Measurements from ENCODE around the gene ERCC6L2. TPM values are rescaled to one million over a fixed set of nuclear protein-coding genes. Genes with fewer than 3 reads are reported as not detected.

ERCC6L2 gene
- total RNA-seq, 1 experiment from 2014 or later, result 39.2 TPM

- no peak for TF ChIP-seq CTCF (IDR thresholded peaks at IDR 0.05 in 2 of 3, conservative IDR thresholded peaks at IDR 0.05 in 1 of 3; ENCODE audit: borderline replicate concordance in 1 of 3, insufficient read depth in 1 of 3, low read depth in 2 of 3, low read length in 2 of 3)
- TF ChIP-seq YY1 (IDR thresholded peaks at IDR 0.05; ENCODE audit: extremely low read depth, insufficient replicate concordance, low read depth, low read length), result no peak
Measured at GRCh38 chr9:95901506-95901905, 26.0 kb downstream of the ERCC6L2 start (continued).

- ChIA-PET CTCF (no interaction called here), POLR2A (no interaction called here), RAD21 (ENCODE audit: low non-redundant PET in 1 of 2, low total read pairs in 2 of 2, uncharacterized antibody in 2 of 2, unreplicated experiment in 2 of 2) (no interaction called here)
- TF ChIP-seq ZBTB33 (IDR thresholded peaks at IDR 0.05; ENCODE audit: extremely low read depth, insufficient replicate concordance, low read length) (no peak), REST (IDR thresholded peaks at IDR 0.05; ENCODE audit: low read depth) (no peak), SP1 (IDR thresholded peaks at IDR 0.05; ENCODE audit: low read depth) (no peak), EZH2phosphoT487 (IDR thresholded peaks at IDR 0.05; ENCODE audit: borderline replicate concordance) (no peak), JUND (IDR thresholded peaks at IDR 0.05) (no peak), ELF1 (IDR thresholded peaks at IDR 0.05; ENCODE audit: borderline replicate concordance, low read depth) (no peak), SIN3A (IDR thresholded peaks at IDR 0.05; ENCODE audit: low read depth) (no peak), TCF7L2 (IDR thresholded peaks at IDR 0.05; ENCODE audit: borderline replicate concordance, extremely low read depth, insufficient read depth, insufficient read length) (no peak), ZFX (IDR thresholded peaks at IDR 0.05) (no peak), FOSL1 (IDR thresholded peaks at IDR 0.05; ENCODE audit: low read depth) (no peak), EZH2 (IDR thresholded peaks at IDR 0.05) (no peak), RAD21 (IDR thresholded peaks at IDR 0.05; ENCODE audit: low read depth) (no peak), SRF (IDR thresholded peaks at IDR 0.05; ENCODE audit: low read depth) (no peak), CEBPB (IDR thresholded peaks at IDR 0.05; ENCODE audit: low read depth) (no peak), ZNF274 (IDR thresholded peaks at IDR 0.05; ENCODE audit: low read depth, low read length) (no peak), YY1 (IDR thresholded peaks at IDR 0.05; ENCODE audit: extremely low read depth, insufficient replicate concordance, low read depth, low read length) (no peak), MAX (IDR thresholded peaks at IDR 0.05) (no peak), POLR2A (IDR thresholded peaks at IDR 0.05; ENCODE audit: borderline replicate concordance, extremely low read depth, insufficient read depth, insufficient read length) (no peak), CBX3 (IDR thresholded peaks at IDR 0.05; ENCODE audit: low read depth) (no peak)
- no peaks in the 10 kb centered on the region; the same call in 1 of the 2 replicates for H4K20me1 ChIP-seq (ENCODE audit: insufficient read depth)
- H3K9me3 ChIP-seq (ENCODE audit: control insufficient read depth in 1 of 2, insufficient read depth in 1 of 2, low read depth in 1 of 2, low read length in 2 of 2), result no peaks in the 10 kb centered on the region
- ATAC-seq (no peak), DNase-seq (ENCODE audit: low read depth, low spot score) (no peak)
- H3K9ac ChIP-seq (ENCODE audit: low read length), result no peak overlapping the region
- H3K9me2 ChIP-seq (ENCODE audit: insufficient read depth), result no peaks in the 10 kb centered on the region
- 0 out of 4 replicates have a peak, but pooled peaks cover 0 to 2% of the 10 kb centered on the region in 2 experiments for H3K36me3 ChIP-seq (ENCODE audit: control insufficient read depth in 1 of 2, insufficient read depth in 2 of 2, low read length in 2 of 2)
- H3K27me3 ChIP-seq (ENCODE audit: insufficient read depth, low read length), result no peaks in the 10 kb centered on the region
- no peaks in the 10 kb centered on the region for H3K4me1 ChIP-seq (ENCODE audit: control insufficient read depth in 1 of 2, insufficient read depth in 2 of 2, low read length in 2 of 2)
- BruUV-seq (replicated peaks), result no TSS peak
- no peak overlapping the region for H3K4me3 ChIP-seq (replicated peaks in 1 of 2; ENCODE audit: low read depth in 1 of 2, low read length in 2 of 2)
- H2AFZ ChIP-seq (ENCODE audit: low read depth, low read length, poor library complexity, severe bottlenecking), result no peak overlapping the region
- H3K4me2 ChIP-seq (ENCODE audit: low read length), result no peak overlapping the region
- H3K27ac ChIP-seq (ENCODE audit: low read depth, low read length), result no peak overlapping the region
- peaks cover 36% of the 10 kb centered on the region for H3K79me2 ChIP-seq (ENCODE audit: insufficient read depth, low read length)
- intact Hi-C loops (cut with micrococcal nuclease), result no loop called here
Measured at GRCh38 chr9:95903398-95903797, 27.9 kb downstream of the ERCC6L2 start.
